NCI-H128 (cell line): ENCODE results near the gene NDUFA6.
"Not testable (repeated sequence)": the region's sequence is repeated elsewhere in the genome, so short reads cannot be mapped to it uniquely, and the experiment has no call there.

ENCODE experiments used
- DNase-seq: peaks from one replicate; lab custom pipeline; 2025; ENCODE audit not compliant: unreplicated experiment; lab: John Stamatoyannopoulos, UW

NDUFA6 gene

GRCh38 chr22:42072606-42073330, 17.8 kb downstream of the NDUFA6 start:
- DNase-seq, result no peak

GRCh38 chr22:42071508-42071907, 19.1 kb downstream of the NDUFA6 start:
- DNase-seq, result not testable (repeated sequence)

DNA sequence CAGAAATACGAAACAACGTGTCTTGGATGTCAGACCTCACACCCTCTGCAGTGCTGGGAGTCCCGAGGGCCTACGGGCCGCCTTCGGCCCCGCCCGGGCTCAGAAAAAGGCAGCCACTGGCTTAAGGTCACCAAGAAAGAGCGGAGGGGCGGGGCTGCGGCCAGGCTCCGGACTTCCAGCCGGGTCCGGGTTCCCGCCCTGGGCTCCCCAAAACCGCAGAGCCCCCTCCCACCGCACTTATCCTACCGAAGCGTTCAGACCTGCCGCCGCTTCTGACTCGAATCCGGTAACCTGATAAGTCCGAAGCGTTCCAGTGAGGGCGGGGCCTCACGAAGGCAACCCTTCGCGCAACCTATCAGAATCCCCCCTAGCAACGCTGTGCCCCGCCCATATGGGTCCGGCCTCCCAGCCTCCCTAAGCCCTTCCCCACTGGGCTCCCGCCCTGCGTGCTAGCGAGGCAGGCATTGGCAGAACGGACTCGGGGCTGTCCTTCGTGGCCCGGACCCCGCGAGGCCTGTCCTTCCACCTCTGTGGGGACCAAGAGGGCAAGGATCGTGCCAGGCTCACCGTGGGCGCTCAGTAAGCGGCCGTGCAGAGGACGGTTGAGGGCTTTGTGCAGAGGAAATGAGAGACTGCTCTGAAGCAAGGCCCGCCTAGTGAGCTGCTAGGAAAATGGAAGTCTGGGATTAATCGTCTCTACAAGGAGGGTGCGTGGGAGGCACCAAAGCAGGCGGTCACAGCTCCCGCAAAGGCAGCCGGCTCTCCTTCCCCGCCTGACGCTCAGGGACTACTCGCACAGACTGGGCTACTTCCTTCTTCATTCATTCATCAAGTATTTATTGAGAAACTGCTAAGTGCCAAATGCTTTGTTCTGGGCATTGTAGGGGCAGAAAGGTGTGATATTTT, 19.8 kb downstream of the NDUFA6 start, which contains the start of gene NAGA:
NAGA (minus strand) TSS at position 296 of the 906 bp plus-strand sequence. CDS start 515 bp downstream, outside the sequence.
- peak; percentile 91 for DNase-seq

DNA sequence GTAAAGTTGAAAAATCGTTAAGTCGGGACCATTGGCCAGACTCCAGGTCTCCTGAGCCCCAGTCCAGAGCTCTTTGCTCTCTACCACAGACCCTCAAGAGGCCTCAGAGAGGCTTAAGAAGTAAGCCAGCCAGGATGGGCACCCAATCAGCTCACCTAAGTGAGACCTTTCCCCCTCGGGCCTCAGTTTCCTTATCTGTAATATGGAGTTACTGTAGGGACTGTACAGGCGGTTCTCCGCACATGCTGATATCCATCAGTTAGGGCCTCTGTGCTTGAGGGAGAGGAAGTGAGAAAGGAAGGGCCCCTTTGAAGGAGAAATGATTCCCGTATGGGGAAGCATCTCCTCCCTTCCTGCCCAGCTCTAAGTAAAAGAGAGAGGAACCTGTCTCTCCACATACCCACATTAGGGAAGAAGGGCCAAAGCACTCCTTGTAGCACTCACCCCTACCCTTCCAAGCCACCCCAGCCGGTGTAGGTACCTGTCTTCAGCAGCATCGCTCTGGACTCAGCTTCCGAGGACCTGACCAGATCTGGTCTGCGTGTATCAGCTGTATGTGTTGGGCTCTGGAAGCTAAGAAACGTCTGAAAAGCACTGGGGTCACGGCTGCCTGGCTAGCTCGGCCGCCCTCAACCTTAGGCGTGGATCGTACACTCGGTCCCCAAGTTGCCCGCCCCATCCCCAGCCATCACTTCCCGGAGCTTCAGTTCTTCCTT, 20.6 kb downstream of the NDUFA6 start:
- no peak for DNase-seq

DNA sequence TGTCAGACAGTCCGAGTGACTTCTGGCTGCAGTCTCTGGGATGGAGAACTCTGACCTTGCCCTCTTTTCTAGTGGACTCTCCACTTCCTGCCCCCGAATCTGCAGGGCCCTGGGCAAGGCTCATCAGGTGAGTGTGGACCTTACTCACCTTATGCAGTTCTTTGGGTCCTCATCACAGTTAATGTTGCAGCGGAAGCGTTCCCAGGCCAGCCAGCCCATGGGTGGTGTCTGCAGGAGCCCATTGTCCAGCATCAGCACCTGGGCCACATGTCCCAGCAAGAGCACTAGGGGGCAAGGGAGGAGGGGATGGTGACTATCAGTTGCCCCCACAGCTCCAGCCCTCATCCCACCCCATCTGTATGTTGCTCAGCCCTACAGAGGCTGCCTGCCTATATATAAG, 22.3 kb downstream of the NDUFA6 start:
- no peak for DNase-seq

- DNase-seq, result no peak
Observed at GRCh38 chr22:42067671-42068251, 22.8 kb downstream of the NDUFA6 start.

DNA sequence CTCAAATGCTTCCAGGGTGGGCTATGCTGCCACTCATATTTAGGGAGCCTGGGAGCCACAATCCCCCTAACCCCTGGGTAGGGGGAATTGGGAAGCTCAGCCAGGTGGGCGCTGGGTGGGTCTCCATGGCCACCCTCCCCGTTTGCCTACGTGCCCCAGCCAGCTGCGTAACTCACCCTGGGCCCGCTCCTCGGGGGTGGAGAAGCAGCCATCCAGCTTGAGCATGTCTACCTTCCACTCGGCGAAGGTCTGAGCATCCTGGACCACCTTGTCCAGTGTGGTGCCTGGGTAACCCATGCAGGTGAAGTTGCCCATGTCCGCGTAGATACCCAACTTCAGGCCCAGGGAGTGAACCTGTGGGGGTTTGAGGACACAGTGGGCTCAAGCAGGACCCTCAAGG, 23.6 kb downstream of the NDUFA6 start:
- DNase-seq, result no peak

DNA sequence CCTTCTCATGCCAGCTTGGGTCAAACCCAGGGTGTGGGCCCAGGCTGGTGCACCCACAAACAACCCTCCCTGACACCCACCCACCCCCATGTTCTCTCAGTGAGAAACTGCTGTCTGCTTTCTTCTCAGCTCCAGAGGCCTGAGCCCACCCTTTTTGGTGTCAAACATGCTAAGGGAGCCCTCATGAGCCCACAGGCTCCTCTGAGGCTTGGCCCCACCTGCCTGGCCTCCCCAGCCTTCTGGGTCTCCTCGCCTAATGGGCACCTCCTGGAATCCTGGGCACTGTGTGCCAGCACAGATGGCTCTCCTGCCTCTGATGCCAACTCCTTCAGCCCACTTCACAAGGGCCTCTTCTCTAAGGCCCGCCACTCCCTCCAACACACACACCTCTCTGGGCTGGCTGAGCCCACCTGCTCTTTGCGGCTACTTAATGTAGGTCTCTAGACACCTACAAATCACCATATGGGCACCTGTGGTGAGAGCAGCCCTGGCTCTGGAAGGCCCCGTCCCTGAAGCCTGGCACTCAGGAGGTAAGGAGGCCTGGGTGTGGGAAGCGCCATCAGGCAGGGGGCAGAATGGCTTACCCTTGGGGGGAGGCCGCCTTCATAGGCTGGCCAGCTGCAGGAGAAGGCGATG, 24.3 kb downstream of the NDUFA6 start:
- no peak for DNase-seq

DNA sequence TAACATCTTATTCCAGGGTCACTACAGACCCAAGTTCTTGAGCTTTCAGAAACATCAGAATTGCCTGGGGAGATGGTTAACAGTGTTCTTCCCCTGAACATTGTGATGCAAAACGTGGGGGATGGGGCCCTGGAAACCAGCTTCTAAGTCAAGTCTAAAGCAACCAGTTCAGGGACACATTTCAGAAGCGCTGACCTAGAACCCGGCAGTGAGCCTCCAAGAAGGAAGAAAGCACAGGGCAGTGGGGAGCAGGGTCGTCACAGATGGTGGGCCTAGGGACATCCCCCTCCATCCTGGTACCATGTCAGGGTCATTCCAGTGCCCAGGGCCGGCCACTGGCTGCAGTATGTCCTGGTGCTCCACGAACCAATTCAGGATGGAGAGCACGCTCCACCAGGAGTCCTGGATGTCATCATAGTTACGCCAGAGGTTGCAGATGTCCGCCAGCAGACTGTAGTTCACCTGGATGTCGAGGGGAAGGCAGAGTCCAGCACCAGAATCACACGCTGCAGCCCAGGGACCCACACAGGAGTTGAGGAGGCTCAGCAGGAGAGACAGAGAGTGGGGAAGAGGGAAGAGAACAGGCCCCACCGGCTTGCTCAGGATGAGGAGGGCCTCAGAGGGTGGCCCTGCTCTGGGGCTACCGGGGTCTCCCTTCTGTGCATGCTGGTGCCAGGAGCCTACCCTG, 25.0 kb downstream of the NDUFA6 start:
- DNase-seq, result no peak

DNA sequence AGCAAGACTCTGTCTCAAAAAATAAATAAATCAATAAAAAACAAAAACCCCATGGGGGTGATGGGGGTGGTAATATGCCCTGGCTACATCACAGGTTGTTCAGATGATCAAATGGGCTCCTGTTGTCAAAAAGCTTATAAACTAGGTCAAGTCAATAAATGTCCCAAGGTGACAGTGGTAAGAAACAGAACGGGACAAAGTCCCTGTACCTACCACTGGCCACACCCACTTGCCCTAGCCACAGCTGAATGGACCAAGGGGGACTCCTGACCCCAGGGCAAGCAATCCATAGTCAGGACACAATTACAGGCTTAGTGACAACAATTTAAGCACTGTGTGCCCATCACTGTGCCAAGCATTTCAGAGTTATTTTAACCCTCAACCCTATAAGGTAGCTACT, 25.9 kb downstream of the NDUFA6 start:
- no peak for DNase-seq

GRCh38 chr22:42062506-42063170, 27.9 kb downstream of the NDUFA6 start:
- no peak for DNase-seq

- no peak for DNase-seq
Observed at GRCh38 chr22:42061041-42061440, 29.5 kb downstream of the NDUFA6 start.

DNA sequence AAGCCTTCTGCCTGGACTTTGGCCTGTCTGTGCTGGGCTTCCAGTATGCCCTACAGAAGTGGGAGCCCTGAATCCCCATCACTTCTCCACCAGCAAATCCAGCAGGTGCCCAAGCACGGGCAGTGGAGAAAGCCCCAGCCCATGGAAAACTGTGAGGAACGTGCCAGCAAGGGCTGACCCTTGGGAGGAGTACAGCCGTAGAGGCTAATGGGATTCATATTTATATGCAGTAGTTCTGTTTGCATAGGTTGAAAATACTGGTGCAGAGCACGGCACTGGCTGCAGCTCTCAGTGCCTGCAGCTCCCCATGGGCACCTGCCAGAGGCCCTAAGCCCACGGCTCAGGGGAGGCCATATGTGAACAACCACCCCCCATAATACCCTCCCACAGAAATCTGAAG, 30.1 kb downstream of the NDUFA6 start:
- no peak for DNase-seq

GRCh38 chr22:42056757-42057511, 33.6 kb downstream of the NDUFA6 start:
- DNase-seq, result no peak

GRCh38 chr22:42052765-42053164, 37.8 kb downstream of the NDUFA6 start:
- no peak for DNase-seq

DNA sequence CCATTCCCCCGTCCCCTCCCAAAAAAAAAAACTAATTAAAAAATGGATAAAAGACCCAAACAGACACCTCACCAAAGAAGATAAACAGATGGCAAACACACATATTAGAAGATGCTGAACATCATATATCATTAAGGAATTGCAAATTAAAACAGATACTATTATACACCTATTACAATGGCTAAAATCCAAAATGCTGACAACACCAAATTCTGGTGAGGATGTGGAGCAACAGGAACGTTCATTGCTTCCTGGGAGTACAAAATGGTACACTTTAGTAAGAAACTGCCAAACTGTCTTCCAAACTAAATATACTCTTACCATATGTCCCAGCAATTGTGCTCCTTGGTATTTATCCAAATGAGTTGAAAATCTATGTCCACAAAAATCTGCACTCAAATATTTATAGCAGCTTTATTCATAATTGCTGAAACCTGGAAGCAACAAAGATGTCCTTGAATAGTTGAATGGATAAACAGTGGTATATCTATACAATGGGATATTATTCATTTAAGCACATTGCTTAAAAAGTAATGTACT, 39.9 kb downstream of the NDUFA6 start:
- no peak for DNase-seq

GRCh38 chr22:42041784-42042183, 48.8 kb downstream of the NDUFA6 start:
- no peak for DNase-seq

DNA sequence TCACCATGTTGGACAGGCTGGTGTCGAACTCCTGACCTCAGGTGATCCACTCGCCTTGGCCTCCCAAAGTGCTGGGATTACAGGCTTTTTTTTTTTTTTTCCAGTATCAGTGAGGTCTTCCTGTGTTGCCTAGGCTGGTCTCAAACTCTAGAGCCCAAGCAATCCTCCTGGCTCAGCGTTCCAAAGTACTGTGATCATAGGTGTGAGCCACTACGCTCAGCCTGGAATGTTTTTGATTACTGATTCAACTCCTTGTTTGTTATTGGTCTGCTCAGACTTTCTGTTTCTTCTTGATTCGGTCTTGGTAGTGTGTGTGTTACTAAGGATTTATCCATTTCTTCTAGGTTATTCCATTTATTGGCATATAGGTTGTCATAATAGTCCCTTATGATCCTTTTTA, 51.3 kb downstream of the NDUFA6 start:
- no peak for DNase-seq
